Measurements from ENCODE around the gene FANCE. TPM values are rescaled to one million over a fixed set of nuclear protein-coding genes. Genes with fewer than 3 reads are reported as not detected.
A peak's percentile ranks its signal among the peaks of the same experiment; 100 is the strongest.

FANCE gene
- total and polyA plus RNA-seq, 9 of the 15 experiments (the other 6 are each of a cell fraction or from before 2014, with no cell fraction given) = 5.7 to 30.2 (median 17.0) TPM

GRCh38 chr6:35468181-35468979, 16.2 kb downstream of the FANCE start, which contains the start of gene RPL10A (continued):
- TF ChIP-seq ATF3 (IDR thresholded peaks at IDR 0.05) = no peak
- peak; percentile 97 for TF ChIP-seq ATF3 (CRISPR knock-in tag; conservative IDR thresholded peaks at IDR 0.05)
- peak; percentile 91 for TF ChIP-seq CTCFL (IDR thresholded peaks at IDR 0.05; ENCODE audit: borderline replicate concordance, insufficient read depth, low read depth, low read length, poor library complexity, severe bottlenecking)
- peak in 1 of 2 experiments; percentile 55; a peak in 1 of 4 replicates for TF ChIP-seq ETV6 (IDR thresholded peaks at IDR 0.05; ENCODE audit: borderline replicate concordance in 1 of 2, low read depth in 2 of 2, low read length in 1 of 2)
- 0 out of 2 replicates have a peak, but pooled peaks have one; percentile 21 for TF ChIP-seq ETV6 (CRISPR knock-in tag; IDR thresholded peaks at IDR 0.05; ENCODE audit: borderline replicate concordance)
- no peak for TF ChIP-seq CREB3 (tag; conservative IDR thresholded peaks at IDR 0.05; ENCODE audit: low read depth)
- TF ChIP-seq MED1 (CRISPR knock-in tag; IDR thresholded peaks at IDR 0.05; ENCODE audit: borderline replicate concordance) = no peak
- no peak for TF ChIP-seq YBX1 (IDR thresholded peaks at IDR 0.05)
- TF ChIP-seq ZZZ3 (IDR thresholded peaks at IDR 0.05) = peak; percentile 98
- peak; percentile 82 for TF ChIP-seq PHF20 (IDR thresholded peaks at IDR 0.05; ENCODE audit: partially characterized antibody)
- 0 out of 2 replicates have a peak, but pooled peaks have one; percentile 65 for TF ChIP-seq NR3C1 (CRISPR knock-in tag; IDR thresholded peaks at IDR 0.05)
- TF ChIP-seq NCOR1 (IDR thresholded peaks at IDR 0.05) = peak; percentile 75
- peak; percentile 80 for TF ChIP-seq HNRNPLL (IDR thresholded peaks at IDR 0.05; ENCODE audit: low read depth, low read length, poor library complexity, severe bottlenecking)
- TF ChIP-seq OTX1 (CRISPR knock-in tag; IDR thresholded peaks at IDR 0.05) = peak; percentile 82
- 0 out of 4 replicates have a peak, but pooled peaks of 1 of the 2 experiments have one; percentile 31 for TF ChIP-seq TRIM24 (IDR thresholded peaks at IDR 0.05)
- no peak; the same call in 1 of the 2 replicates for TF ChIP-seq PATZ1 (CRISPR knock-in tag; IDR thresholded peaks at IDR 0.05; ENCODE audit: borderline replicate concordance)
- no peak for TF ChIP-seq BRF1 (IDR thresholded peaks at IDR 0.05; ENCODE audit: borderline replicate concordance, extremely low read depth, insufficient read length)
- TF ChIP-seq ZBTB9 (CRISPR knock-in tag; IDR thresholded peaks at IDR 0.05) = peak; percentile 87; the same call in 1 of the 2 replicates
- TF ChIP-seq MYNN (IDR thresholded peaks at IDR 0.05) = peak; percentile 57; the same call in 1 of the 2 replicates
- TF ChIP-seq MYNN (CRISPR knock-in tag; IDR thresholded peaks at IDR 0.05) = no peak
